Measurements from ENCODE around the gene MYH4.

MYH4 gene

DNA sequence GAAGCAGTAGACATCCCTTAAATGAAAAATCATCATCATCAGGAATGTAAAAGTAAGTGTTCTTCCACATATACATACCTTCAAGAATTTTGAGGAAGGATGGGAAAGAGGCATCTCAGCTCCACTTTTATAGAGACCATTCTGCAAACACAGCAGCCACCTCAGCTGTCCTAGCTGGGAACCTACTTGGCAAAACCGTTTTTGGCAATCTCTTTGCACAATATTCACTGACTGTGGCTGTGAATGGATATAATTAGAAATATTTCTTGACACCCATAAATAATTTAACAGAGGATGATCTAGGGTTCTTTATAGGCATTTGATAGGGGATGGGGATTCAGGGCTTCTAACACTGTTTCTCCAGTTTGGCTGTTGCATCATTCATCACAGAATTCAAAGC lies at the start of gene MYH4:
TSS of gene MYH4 (minus strand) at position 101 of the 400 bp plus-strand sequence. CDS start 2,814 bp downstream, outside the sequence.
- Histone ChIP-seq H3K4me2 (ENCODE audit: low read depth, low read length, poor library complexity, severe bottlenecking) (no peak within 1 kb of the TSS), H4K20me1 (ENCODE audit: insufficient read depth, low read length, poor library complexity, severe bottlenecking) (no peaks in the 10 kb centered on the region), H3F3A (ENCODE audit: low read depth) (no peaks in the 10 kb centered on the region), H3K9me3 (ENCODE audit: insufficient read depth, low read depth, low read length) (no peaks in the 10 kb centered on the region), H3K36me3 (ENCODE audit: insufficient read depth, low read length) (no peaks in the 10 kb centered on the region), H2AFZ (ENCODE audit: low read length) (no peak within 1 kb of the TSS), H3K4me1 (ENCODE audit: insufficient read depth, low read length, poor library complexity, severe bottlenecking) (no peaks in the 10 kb centered on the region), H3K9me2 (replicated peaks; ENCODE audit: low read depth, low read length) (no peaks in the 10 kb centered on the region), H3K79me2 (ENCODE audit: insufficient read depth, low read length) (no peaks in the 10 kb centered on the region), H3K27me3 (ENCODE audit: insufficient read depth, low read length, poor library complexity, severe bottlenecking) (no peaks in the 10 kb centered on the region), H3K4me3 (ENCODE audit: low read length, poor library complexity, severe bottlenecking) (no peak within 1 kb of the TSS), H3K9ac (ENCODE audit: low read depth, low read length, poor library complexity, severe bottlenecking) (no peak within 1 kb of the TSS)
- no peak for TF ChIP-seq EZH2phosphoT487 (IDR thresholded peaks at IDR 0.05; ENCODE audit: borderline replicate concordance)
- no peak for TF ChIP-seq CTCF (conservative IDR thresholded peaks at IDR 0.05; ENCODE audit: low read length)

DNA sequence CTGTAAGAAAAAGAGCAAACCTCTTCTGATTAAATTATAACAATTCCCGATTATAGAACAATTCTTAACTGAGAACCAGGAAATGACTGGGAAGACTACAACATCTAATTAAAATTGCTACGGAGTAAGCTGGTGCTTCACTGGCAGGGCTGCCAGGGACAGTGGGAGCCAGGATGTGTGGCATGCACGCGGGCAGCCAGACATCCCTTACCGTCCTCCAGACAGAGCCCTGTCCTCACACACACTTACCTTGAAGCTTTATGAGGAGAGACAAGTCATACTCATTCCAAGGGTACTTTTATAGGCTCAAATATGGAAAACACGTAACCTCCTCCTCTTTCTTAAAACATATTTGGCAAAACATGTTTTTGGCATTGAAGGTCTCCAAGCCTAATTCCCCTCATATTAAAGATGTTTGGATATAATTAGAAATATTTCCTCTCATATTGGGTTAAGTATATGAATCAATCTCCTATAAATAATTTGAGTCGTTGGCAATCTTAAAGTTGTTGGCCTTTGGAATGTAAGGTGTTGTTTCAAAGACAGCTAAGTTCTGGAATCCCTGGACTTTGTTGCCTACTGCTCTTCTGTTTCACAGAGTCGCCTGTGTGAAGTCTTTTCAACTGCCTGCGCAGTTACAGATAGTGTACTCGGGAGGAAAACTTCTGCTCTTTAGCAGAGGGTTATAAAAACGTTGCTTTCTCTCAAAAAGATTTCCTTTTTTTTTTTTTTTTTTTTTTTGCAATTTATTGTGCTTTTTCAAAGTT lies 49.1 kb upstream of the MYH4 start, which contains the start of gene MYH1:
TSS of gene MYH1 (minus strand) at position 272 of the 767 bp plus-strand sequence. CDS start 1,900 bp downstream, outside the sequence.
- no peak within 1 kb of the TSS for H3K9ac ChIP-seq (ENCODE audit: low read depth, low read length, poor library complexity, severe bottlenecking)
- H3F3A ChIP-seq (ENCODE audit: low read depth) = no peaks in the 10 kb centered on the region
- no peaks in the 10 kb centered on the region for H4K20me1 ChIP-seq (ENCODE audit: insufficient read depth, low read length, poor library complexity, severe bottlenecking)
- H3K9me3 ChIP-seq (ENCODE audit: insufficient read depth, low read depth, low read length) = no peaks in the 10 kb centered on the region
- no peaks in the 10 kb centered on the region for H3K79me2 ChIP-seq (ENCODE audit: insufficient read depth, low read length)
- no peaks in the 10 kb centered on the region for H3K36me3 ChIP-seq (ENCODE audit: insufficient read depth, low read length)
- no peaks in the 10 kb centered on the region for H3K27me3 ChIP-seq (ENCODE audit: insufficient read depth, low read length, poor library complexity, severe bottlenecking)
- TF ChIP-seq CTCF (conservative IDR thresholded peaks at IDR 0.05; ENCODE audit: low read length) (no peak), EZH2phosphoT487 (IDR thresholded peaks at IDR 0.05; ENCODE audit: borderline replicate concordance) (no peak)
- no peaks in the 10 kb centered on the region for H3K4me1 ChIP-seq (ENCODE audit: insufficient read depth, low read length, poor library complexity, severe bottlenecking)
- H3K4me2 ChIP-seq (ENCODE audit: low read depth, low read length, poor library complexity, severe bottlenecking) = no peak within 1 kb of the TSS
- no peak within 1 kb of the TSS for H3K4me3 ChIP-seq (ENCODE audit: low read length, poor library complexity, severe bottlenecking)
- no peaks in the 10 kb centered on the region for H3K9me2 ChIP-seq (replicated peaks; ENCODE audit: low read depth, low read length)
- no peak within 1 kb of the TSS for H2AFZ ChIP-seq (ENCODE audit: low read length)

DNA sequence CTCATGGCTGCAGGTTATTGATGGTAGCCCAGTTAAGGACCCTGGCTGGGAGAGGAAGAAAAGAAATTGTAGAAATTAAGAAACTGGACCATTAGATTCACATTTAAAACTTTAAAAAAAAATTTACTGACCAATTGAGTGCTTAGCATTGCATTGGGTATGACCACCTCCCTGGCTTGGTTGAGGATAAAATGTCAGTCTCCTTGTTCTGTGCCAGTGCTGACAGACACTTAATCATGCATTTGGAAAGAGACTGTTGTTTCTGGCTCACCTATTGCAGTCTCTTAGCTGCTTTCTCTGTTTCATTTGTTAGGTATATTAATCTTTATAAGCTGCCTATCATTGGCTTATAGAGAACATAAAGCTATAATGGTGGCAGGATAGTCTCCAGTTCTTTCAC lies 47.3 kb upstream of the MYH4 start:
- H2AFZ ChIP-seq (ENCODE audit: low read length) = no peak overlapping the region
- no peaks in the 10 kb centered on the region for H3K4me1 ChIP-seq (ENCODE audit: insufficient read depth, low read length, poor library complexity, severe bottlenecking)
- H3K4me3 ChIP-seq (ENCODE audit: low read length, poor library complexity, severe bottlenecking) = no peak overlapping the region
- H3K79me2 ChIP-seq (ENCODE audit: insufficient read depth, low read length) = no peaks in the 10 kb centered on the region
- no peaks in the 10 kb centered on the region for H3F3A ChIP-seq (ENCODE audit: low read depth)
- no peak overlapping the region for H3K4me2 ChIP-seq (ENCODE audit: low read depth, low read length, poor library complexity, severe bottlenecking)
- H3K36me3 ChIP-seq (ENCODE audit: insufficient read depth, low read length) = no peaks in the 10 kb centered on the region
- TF ChIP-seq CTCF (conservative IDR thresholded peaks at IDR 0.05; ENCODE audit: low read length) = no peak
- no peak for TF ChIP-seq EZH2phosphoT487 (IDR thresholded peaks at IDR 0.05; ENCODE audit: borderline replicate concordance)
- no peaks in the 10 kb centered on the region for H4K20me1 ChIP-seq (ENCODE audit: insufficient read depth, low read length, poor library complexity, severe bottlenecking)
- H3K9ac ChIP-seq (ENCODE audit: low read depth, low read length, poor library complexity, severe bottlenecking) = no peak overlapping the region
- H3K9me2 ChIP-seq (replicated peaks; ENCODE audit: low read depth, low read length) = no peaks in the 10 kb centered on the region
- no peaks in the 10 kb centered on the region for H3K9me3 ChIP-seq (ENCODE audit: insufficient read depth, low read depth, low read length)
- no peaks in the 10 kb centered on the region for H3K27me3 ChIP-seq (ENCODE audit: insufficient read depth, low read length, poor library complexity, severe bottlenecking)
